HG02642 (cell line): ENCODE data around the gene PLXNA4.
"Not testable (repeated sequence)": the region's sequence is repeated elsewhere in the genome, so short reads cannot be mapped to it uniquely, and the experiment has no call there.

Source experiments
- ATAC-seq: cut with Tn5 transposase; IDR thresholded peaks from one replicate; pipeline ENCODE4 v1.9.1; 2021; ENCODE audit warnings: mild to moderate bottlenecking; ENCODE audit not compliant: unreplicated experiment, poor library complexity

PLXNA4 gene

DNA sequence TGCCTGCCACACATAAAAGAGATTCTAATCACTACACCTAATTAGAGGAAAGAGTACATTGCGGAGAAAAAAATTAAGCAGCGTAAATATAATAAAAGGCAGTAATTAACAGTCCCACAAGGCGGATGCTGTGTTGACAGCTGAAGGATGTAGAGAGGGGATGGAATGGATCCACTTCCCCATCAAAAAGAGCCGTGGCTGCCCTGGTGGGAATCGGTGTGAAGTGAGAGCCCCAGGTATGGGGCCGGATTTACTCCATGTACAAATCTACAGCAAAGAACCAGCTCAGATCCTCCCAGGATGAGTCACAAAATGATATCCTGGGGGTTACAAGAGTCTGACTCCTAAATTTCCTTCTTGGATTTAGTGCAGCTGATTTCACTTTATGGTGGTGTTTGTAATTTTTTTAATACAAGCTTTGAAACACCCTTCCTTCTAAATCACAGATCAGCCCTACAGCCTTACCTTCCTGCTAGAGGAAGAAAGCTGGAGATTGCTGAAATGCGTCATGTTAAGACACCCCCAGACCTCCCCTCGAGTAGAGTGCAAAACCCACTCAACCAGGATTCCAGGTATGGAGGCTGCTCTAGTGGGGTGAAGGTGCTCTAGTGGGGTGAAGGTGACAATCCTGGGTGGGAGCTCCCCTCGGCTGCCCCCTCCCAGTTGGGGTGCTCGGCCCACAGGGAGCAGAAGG lies 398.4 kb downstream of the PLXNA4 start:
- no peak for ATAC-seq

DNA sequence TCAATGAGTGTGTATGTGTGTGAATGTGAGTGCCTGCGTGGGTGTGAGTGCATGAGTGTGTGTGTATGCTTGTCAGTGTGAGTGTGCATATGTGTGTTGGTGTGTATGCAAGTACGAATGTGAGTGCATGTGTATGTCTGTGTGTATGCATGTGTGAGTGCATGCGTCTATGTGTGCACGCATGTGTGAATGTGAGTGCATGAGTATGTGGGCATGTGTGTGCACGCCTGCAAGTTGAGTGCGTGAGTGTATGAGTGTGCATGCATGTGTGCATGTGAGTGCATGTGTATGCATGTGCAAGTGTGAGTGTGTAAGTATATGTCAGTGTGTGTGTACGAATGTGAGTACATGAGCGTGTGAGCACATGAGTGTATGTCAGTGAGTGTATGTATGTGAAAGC lies 399.6 kb downstream of the PLXNA4 start:
- no peak for ATAC-seq

DNA sequence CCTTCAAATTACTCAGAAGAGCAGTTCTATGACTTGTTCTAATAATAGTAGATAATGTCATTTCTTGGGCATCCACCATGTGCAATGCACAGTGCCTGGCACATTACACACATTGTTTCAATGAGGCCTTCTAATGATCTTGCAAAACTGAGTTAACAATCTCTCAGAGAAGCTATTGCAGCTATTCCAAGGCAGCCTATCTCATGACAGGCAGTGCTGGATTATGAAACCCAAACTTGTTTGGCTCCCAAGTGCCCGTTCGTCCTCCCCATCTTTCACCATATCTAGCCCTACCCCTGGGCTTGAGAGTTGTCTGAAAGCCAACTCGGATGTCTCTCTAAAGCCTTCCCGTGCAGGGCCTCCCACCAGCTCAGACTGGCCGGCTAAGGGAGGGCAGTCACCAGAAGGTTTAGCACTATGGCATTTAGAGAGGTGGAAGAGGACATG lies 405.1 kb downstream of the PLXNA4 start:
- ATAC-seq, result no peak

DNA sequence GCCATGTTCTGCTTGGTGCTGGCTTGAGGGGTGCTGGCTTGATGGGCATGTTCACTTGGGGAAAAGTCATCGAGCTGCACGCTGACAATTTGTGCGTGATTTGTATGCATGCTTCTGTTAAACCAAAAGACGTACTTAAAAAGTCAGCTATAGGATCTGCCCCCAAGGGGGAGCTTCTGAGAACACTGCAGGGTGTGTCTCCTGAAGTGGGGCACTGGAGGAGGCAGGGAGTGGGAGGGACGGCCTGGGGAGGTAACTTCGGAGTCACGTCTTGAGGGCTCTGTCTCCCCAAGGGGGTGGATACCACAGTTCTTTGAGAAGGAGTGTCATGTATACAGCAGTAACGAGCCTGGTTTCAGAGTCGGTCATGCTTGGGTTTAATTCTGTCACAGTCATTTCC lies 406.5 kb downstream of the PLXNA4 start:
- ATAC-seq, result no peak

DNA sequence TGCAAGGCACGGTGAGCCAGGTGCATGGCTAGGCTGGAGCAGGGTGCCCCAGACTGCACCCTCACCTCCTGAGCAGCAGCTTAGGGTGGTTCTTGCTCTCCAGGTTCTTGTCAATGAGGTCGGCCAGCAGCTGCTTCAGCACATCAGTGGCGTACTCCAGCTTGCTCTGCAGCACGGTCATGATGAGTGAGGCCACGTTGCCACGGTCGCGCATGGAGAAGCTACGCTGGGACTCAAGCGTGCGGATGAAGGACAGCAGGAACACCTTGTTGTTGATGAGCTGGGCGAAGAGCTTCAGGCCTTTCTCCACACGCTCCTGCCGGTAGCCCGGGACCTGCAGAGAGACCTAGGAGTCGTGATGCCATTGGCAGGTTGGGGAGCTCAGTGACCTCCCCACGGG lies 408.0 kb downstream of the PLXNA4 start:
- no peak for ATAC-seq

DNA sequence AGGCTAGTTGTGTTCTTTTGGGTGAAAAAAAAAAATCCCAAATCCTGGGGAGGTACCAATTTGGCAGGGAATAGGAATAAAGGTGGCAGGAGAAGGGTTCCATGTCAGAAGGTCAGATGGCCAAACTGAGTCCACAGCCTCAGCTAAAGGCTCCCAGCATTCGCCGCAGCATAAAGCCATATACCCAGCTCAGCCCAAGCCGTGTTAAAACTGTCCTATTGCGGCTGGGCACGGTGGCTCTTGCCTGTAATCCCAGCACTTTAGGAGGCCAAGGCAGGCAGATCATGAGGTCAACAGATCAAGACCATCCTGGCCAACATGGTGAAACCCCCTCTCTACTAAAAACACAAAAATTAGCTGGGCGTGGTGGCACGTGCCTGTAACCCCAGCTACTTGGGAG lies 410.6 kb downstream of the PLXNA4 start:
- ATAC-seq, result not testable (repeated sequence)

DNA sequence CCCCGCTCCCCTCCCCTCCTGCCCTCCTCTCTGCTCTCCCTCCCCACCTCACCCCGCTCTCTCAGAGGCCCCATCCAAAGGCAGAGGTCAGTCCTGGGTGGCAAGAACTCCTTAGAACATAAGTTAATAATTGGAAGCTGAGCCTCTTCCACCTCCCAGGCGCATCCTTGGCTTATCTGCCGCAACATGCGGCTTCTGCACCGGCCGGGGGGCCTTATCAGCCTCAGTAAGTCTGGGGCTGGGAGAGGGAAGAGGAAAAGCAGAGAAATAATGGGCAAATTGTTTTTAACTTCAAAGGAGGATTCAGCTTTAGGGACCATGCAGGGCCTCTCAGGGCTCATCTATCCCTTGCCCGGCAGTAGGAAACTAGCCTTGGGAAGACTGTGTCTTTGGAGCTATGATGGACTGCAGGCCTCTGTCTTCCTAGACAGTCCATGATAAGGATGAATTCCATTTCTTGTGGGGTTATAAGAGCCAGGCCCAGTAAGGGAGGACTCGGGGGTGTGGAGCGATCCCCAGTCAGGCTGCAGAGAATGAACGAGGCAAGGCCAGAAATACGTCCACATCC lies 411.6 kb downstream of the PLXNA4 start:
- ATAC-seq, result no peak

DNA sequence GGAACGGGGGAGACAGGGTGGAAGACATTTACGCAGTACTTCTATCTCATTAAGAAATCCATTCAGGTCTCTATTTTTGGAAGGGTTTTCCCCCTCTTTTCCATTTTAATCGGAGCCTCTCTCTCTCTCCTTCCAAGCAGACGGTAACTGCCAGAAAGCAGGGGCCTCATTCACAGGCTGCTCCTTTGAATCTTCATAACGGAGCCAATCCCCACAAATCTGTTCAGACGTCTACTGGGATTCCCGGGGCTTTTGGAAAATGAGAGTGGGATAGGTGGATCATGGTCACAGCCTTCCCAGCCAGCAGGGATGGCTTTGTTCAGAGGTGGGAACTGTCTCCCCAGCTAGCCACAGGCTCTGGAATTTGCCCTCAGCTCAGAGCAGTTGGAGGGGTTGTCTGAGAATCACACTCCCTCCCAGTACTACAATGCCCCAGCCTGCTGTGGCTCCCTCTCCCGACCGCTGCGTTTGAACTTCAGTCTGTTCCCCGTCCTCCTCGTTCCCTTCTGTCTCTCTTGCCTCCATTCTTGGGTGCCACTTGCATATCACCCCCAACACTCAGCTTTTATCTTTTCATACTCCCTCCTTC lies 413.6 kb downstream of the PLXNA4 start:
- no peak for ATAC-seq

DNA sequence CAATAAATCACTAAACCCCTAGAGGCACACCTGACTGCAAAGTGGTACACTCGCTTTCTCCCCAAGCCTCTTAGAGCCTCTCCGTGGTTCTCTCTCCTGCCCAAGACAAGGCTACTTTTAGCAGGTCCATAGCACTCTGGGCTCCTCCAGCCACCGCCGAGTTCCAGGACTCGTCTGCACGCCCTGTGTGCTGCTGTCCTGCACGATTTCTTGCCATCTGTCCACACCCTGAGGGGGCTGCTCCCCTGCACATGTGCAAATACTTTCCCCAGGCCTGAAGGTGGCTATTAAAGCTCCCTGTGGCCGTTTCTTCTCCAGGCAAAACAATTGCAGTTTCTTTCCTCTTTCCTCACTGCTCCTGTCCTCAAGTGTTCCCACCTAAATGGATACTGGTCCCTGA lies 414.3 kb downstream of the PLXNA4 start:
- no peak for ATAC-seq

DNA sequence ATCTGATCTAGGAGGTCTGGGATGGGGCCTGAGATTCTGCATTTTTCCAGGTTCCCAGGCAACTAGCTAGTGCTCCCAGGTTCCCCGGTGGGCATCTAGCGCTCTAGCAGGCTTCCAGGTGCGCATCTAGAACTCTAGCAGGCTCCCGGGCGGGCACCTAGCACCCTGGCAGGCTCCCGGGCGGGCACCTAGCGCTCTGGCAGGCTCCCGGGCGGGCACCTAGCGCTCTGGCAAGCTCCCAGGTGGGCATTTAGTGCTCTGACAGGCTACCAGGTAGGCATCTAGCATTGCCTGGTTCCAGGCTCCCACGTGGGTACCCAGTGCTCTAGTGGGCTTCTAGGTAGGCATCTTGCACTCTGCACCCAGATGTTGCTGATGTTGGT lies 414.7 kb downstream of the PLXNA4 start:
- no peak for ATAC-seq

DNA sequence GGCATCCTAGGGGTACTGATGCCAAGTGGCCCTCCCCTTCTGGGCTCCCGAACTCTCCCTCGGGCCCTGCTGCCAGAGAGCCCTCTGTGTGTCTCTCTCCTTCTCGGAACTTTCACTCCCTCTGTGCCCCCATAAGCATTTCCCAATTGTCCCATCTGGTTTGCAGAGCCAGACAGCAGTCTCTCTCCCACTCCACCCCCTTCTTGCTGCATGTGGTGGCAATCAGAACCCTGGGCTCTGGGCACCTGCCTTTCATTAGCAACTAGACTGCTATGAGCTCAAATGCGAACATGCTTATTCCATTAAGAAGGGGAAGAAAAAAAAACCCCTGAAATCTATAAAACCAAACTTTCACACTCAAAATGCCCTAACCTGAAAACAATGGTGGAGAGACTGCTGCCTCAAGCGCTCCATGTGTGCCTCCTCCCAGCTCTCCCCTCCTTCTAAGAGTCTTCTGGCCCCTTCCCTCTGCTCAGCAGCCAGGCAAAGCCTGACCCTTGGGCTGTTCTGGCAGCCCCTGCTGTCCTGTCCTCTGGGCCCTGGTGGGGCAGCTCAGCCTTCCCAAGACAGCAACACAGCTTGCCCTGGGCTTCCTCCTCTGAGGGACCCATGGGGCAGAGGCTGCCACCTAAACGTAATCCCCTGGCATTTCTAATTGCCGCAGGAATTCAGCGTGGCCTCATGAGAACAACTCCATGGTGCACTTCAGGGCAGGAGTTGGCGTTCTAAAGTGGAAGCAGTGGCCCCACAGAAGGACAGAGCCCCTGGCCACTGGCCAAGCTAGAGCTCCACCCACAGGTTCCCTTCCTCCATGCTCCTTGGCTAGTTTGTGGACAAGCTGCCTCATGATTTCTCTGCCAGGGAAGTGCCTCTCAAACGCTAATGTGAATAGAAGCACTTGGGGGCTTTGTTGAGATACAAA lies 415.4 kb downstream of the PLXNA4 start:
- no peak for ATAC-seq

DNA sequence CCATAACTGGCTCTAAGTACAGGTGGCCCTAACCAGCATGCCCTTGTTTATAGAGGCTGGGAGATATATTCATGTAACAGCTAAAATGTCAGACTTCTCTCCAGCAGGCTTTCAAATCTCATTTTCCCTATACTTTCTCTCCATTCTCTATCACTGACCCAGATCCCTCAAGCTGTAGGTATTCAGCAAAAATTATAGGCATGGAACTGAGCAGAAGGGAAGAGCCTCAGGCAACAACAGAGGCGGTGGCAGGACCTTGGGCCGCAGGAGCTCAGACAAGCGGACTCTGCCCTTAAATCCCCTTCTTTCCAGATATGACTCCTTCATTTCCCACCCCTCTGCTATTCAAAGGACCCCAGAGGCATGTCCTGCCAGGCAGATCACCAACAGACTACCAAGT lies 417.4 kb downstream of the PLXNA4 start:
- no peak for ATAC-seq

DNA sequence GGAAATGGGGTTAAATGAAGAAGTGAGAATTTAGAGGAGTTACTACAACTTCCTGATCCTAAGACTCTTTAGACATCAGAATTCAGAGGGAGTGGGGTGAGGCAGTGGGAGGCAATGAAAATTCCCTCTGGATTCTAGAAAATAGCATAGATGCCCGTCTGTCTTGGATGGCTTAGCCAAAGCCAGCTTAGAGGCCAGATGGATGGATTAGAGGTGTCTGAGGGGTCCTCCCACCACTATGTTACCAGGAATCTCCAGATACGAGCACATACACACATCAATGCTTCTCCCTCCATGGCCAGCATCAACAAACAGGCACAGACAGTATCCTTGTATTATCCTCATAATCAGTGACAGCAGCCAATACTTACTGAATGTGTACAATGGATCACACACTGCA lies 418.1 kb downstream of the PLXNA4 start:
- no peak for ATAC-seq

DNA sequence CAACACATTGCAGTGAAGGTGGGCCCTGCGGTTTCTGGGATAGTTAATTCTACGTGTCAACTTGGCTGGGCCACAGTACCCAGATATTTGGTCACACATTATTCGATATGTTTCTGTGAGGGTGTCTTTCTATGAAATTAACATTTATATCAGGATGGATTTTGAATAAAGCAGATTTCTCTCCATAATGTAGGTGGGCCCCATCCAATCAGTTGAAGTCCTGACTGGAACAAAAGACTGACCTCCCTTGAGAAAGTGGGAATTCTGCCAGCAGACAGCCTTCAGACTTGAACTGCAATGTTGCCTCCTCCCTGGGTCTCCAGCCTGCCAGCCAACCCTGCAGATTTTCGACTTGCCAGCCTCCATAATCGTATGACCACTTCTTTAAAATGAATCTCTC lies 420.6 kb downstream of the PLXNA4 start:
- no peak for ATAC-seq

DNA sequence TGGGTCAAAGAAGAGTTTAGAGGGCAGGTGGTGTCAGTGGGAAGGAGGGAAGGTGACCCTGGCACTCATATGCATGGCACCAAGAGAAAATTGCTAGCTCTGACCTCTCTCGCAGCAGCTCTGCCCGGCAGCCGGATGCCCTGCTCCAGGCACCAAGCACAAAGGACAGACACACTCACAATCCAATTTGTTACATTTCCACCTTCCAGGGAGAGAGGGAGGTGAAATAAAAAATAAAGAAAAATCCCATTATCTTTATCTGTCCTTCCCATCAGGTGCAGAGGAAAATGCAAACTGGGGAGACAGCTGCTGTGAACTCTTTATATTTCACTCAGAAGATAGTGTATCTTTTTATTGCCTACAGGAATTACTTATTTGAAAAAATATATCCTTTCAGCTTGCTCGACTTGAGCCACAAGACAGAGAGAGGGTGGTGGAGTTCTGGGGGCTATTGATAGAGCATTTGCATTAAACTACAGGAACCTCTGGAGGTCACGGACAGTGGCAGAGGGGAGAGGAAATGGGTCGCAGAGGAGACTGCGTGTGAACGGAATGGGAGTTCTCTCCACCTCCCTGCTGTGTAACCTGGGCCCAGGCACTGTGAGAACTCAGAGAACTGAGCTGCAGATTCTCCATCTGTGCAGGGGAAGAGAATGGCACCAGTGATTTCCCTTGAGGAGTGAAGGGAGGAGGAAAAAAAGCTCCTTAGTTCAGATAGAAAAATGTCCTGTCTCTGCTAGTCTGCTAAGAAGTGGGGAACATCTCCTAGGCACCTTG lies 421.4 kb downstream of the PLXNA4 start:
- no peak for ATAC-seq

DNA sequence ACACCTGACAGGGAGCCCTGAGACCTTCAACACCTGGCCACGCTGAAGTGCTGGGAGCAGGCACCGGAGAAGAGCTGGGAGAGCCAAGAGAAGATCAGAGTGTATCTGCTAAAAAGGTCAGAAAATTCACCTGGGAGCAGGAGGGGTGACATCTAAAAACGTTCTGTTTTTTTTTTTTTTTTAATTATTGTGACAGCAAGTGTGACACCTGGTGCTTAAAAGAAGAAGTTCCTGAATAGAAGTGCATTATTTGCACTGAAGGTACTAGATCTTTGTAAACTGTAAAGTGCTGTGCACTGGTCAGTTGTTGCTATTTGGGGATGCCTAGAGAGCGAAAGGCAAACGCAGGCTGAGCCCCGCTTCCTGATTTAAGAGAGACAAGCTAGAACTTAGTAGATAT lies 422.0 kb downstream of the PLXNA4 start:
- no peak for ATAC-seq

DNA sequence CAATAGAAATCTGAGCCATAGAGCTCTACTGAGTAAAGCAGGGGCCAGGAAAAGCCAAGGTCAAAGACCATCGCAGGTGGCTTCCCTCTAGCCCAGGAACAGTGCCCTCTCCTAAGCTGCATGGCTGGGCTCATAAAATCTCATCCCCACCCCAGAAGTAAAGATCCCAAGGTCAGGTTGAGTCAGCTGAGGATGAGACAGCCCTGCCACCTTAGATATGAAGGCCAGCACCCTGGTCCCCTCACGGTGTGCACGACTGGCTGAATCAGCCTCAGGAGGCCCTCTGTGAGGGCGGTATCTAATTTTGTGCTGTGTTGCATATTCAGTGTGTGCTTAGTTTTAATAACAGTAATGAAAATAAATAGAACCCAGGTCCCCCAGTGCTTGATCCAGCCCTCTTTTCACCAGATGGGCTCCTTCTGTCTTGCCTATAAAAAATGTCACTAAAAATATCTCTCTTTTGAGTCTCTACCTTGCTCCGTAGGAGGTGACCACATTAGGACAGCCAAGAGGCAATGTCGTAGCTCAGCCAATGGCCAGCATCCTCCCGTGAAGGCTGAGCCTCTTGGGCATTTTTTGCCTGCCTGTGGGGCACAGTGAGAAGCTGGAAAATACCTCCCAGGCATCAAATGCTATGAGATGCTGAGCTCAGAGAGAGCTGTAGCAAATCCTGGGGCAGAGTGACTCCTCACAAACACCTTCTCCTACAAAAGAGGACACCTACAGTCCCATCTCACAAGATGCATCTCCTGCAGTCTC lies 424.0 kb downstream of the PLXNA4 start:
- ATAC-seq, result no peak

DNA sequence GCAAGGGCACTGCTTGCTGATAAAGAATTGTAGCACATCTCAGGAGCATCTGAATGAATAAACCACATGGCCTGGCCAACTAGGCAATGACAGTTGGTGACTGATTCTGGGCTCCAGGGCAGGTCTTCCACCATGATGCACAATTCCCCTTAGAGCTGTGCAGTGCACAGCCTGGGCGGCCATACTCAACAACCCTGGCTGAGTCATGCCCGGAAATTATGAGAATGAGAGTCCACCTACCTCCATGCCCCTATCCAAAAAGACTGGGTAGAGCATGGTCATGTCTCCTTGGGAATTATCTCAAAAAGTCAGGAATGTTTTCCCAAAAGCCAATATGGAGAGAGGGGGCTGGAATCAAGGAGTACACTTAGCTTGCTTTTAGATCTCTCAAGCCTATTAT lies 425.6 kb downstream of the PLXNA4 start:
- ATAC-seq, result no peak

DNA sequence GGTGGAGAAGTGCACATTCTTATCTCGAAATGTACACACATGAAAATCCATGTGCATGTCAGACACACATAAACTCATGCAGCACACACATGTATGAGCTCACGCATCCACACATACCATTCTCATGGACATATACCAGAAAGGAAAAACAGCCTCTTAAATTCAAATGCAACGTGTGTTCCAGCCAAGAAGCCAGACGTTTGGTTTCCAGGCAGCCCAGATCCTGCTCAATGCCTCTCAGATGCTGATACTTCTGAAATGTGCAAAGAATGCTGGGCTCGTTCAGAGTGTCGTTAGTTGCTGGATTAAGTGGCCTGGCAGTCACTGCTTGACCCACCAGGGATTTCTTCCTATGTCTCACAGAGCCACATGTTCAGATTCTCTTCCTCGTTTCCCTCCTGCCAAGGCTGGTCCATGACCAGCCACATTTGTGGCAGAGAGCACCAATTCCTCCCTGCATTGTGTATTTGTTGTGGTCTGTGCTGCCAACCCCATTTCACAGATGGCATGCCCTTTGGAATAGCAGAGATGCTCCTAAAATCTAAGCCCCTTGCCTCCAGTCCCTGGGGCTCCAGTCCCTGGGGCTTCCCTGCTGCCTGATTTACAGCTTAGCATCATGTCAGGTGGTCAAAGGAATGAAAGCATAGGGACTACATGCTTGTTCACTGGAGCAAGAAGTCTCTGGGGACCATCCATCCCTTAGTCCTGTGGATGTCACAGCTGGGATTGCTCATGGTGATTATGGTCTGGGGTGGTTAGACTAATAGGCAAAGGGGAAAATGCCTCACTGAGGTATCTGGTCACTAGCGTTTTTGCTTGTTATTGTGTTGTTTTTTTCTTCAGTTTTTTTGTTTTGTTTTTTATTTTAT lies 426.6 kb downstream of the PLXNA4 start:
- no peak for ATAC-seq
